Measurements from ENCODE around the gene SPART.
A peak's percentile ranks its signal among the peaks of the same experiment; 100 is the strongest.

SPART gene

GRCh38 chr13:36346222-36347083, at the start of gene SPART:
TSS of gene SPART (minus strand) at chr13:36346394. CDS start at chr13:36335830, 10,564 bp downstream.
- peak; percentile 54 to 60 (median 59) for DNase-seq (ENCODE audit: low read depth in 2 of 3, low spot score in 2 of 3)

GRCh38 chr13:36395280-36395679, 49.1 kb upstream of the SPART start:
- DNase-seq (ENCODE audit: low read depth in 2 of 3, low spot score in 2 of 3), result no peak

- DNase-seq (ENCODE audit: low read depth in 2 of 3, low spot score in 2 of 3), result no peak
Observed at GRCh38 chr13:36385489-36385888, 39.3 kb upstream of the SPART start.

GRCh38 chr13:36382030-36382429, 35.8 kb upstream of the SPART start:
- DNase-seq (ENCODE audit: low read depth in 2 of 3, low spot score in 2 of 3), result no peak

GRCh38 chr13:36377826-36378468, 31.8 kb upstream of the SPART start:
- DNase-seq (ENCODE audit: low read depth in 2 of 3, low spot score in 2 of 3), result no peak

- DNase-seq (ENCODE audit: low read depth in 2 of 3, low spot score in 2 of 3), result no peak
Observed at GRCh38 chr13:36374063-36374462, 27.9 kb upstream of the SPART start.

- DNase-seq (ENCODE audit: low read depth in 2 of 3, low spot score in 2 of 3), result no peak
Observed at GRCh38 chr13:36371185-36371584, 25.0 kb upstream of the SPART start.

GRCh38 chr13:36370108-36370429, 23.9 kb upstream of the SPART start:
- no peak for DNase-seq (ENCODE audit: low read depth in 2 of 3, low spot score in 2 of 3)

- no peak for DNase-seq (ENCODE audit: low read depth in 2 of 3, low spot score in 2 of 3)
Observed at GRCh38 chr13:36369268-36370107, 23.3 kb upstream of the SPART start.

GRCh38 chr13:36366031-36366430, 19.8 kb upstream of the SPART start:
- DNase-seq (ENCODE audit: low read depth in 2 of 3, low spot score in 2 of 3), result no peak

GRCh38 chr13:36363366-36363863, 17.2 kb upstream of the SPART start:
- no peak for DNase-seq (ENCODE audit: low read depth in 2 of 3, low spot score in 2 of 3)

GRCh38 chr13:36362914-36363313, 16.7 kb upstream of the SPART start:
- no peak for DNase-seq (ENCODE audit: low read depth in 2 of 3, low spot score in 2 of 3)

- DNase-seq (ENCODE audit: low read depth in 2 of 3, low spot score in 2 of 3), result no peak
Observed at GRCh38 chr13:36362251-36362650, 16.1 kb upstream of the SPART start.

- DNase-seq (ENCODE audit: low read depth in 2 of 3, low spot score in 2 of 3), result no peak
Observed at GRCh38 chr13:36360903-36361302, 14.7 kb upstream of the SPART start.

GRCh38 chr13:36359301-36359950, 13.2 kb upstream of the SPART start:
- no peak for DNase-seq (ENCODE audit: low read depth in 2 of 3, low spot score in 2 of 3)

GRCh38 chr13:36358175-36358718, 12.1 kb upstream of the SPART start:
- no peak for DNase-seq (ENCODE audit: low read depth in 2 of 3, low spot score in 2 of 3)

GRCh38 chr13:36357692-36358091, 11.5 kb upstream of the SPART start:
- DNase-seq (ENCODE audit: low read depth in 2 of 3, low spot score in 2 of 3), result no peak

GRCh38 chr13:36357231-36357630, 11.0 kb upstream of the SPART start:
- no peak for DNase-seq (ENCODE audit: low read depth in 2 of 3, low spot score in 2 of 3)

- DNase-seq (ENCODE audit: low read depth in 2 of 3, low spot score in 2 of 3), result no peak
Observed at GRCh38 chr13:36356058-36356457, 9.9 kb upstream of the SPART start.

- DNase-seq (ENCODE audit: low read depth in 2 of 3, low spot score in 2 of 3), result no peak
Observed at GRCh38 chr13:36355632-36356031, 9.4 kb upstream of the SPART start.
